ENCODE measurements around the gene CNOT11. TPM values are rescaled to one million over a fixed set of nuclear protein-coding genes. Genes with fewer than 3 reads are reported as not detected.
A peak's percentile ranks its signal among the peaks of the same experiment; 100 is the strongest.

CNOT11 gene
- total RNA-seq, 1 donor from 2014 or later, result 30.6 TPM

- peaks cover 10% of the 10 kb centered on the region for H3K36me3 ChIP-seq
- no peak for DNase-seq
- no peak overlapping the region for H3K4me3 ChIP-seq
- H3K27ac ChIP-seq, result no peak overlapping the region
- intact Hi-C loops (cut with DNase I), result no loop called here
- peaks cover 37% of the 10 kb centered on the region for H3K4me1 ChIP-seq
- H3K27me3 ChIP-seq, result no peaks in the 10 kb centered on the region
- H3K9me3 ChIP-seq, result no peaks in the 10 kb centered on the region
- TF ChIP-seq, protein P1, sequence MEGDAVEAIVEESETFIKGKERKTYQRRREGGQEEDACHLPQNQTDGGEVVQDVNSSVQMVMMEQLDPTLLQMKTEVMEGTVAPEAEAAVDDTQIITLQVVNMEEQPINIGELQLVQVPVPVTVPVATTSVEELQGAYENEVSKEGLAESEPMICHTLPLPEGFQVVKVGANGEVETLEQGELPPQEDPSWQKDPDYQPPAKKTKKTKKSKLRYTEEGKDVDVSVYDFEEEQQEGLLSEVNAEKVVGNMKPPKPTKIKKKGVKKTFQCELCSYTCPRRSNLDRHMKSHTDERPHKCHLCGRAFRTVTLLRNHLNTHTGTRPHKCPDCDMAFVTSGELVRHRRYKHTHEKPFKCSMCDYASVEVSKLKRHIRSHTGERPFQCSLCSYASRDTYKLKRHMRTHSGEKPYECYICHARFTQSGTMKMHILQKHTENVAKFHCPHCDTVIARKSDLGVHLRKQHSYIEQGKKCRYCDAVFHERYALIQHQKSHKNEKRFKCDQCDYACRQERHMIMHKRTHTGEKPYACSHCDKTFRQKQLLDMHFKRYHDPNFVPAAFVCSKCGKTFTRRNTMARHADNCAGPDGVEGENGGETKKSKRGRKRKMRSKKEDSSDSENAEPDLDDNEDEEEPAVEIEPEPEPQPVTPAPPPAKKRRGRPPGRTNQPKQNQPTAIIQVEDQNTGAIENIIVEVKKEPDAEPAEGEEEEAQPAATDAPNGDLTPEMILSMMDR (IDR thresholded peaks at IDR 0.05), result no peak
- ATAC-seq, result no peak
Observed at GRCh38 chr2:101303688-101304087, 51.0 kb downstream of the CNOT11 start.

DNA sequence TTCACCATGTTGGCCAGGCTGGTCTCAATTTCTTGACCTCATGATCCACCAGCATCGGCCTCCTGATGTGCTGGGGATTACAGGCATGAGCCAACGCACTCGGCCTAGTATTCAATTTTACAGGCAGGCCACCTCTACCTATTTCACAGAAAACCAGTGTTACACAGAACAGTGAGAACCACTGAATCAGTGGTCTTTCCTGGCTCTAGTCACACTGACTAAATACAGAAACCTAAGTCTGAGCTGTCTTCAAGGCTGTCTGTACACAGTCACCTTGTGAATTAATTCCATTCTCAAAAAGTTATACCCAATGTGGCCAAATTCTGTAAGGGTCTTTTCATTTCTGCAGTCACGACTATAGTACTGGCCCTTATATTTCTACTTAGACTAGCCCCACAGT lies 52.3 kb downstream of the CNOT11 start:
- H3K9me3 ChIP-seq, result no peaks in the 10 kb centered on the region
- ATAC-seq (no peak), DNase-seq (no peak)
- peaks cover 10% of the 10 kb centered on the region for H3K36me3 ChIP-seq
- H3K4me1 ChIP-seq, result peaks cover 25% of the 10 kb centered on the region
- TF ChIP-seq, protein P1 (IDR thresholded peaks at IDR 0.05), result no peak
- H3K27me3 ChIP-seq, result no peaks in the 10 kb centered on the region
- intact Hi-C loops (cut with DNase I), result no loop called here
- peak overlapping the region; percentile 95 for H3K4me3 ChIP-seq
- no peak overlapping the region for H3K27ac ChIP-seq

- H3K9me3 ChIP-seq, result no peaks in the 10 kb centered on the region
- TF ChIP-seq, protein P1 (IDR thresholded peaks at IDR 0.05), result no peak
- intact Hi-C loops (cut with DNase I), result no loop called here
- no peak for DNase-seq
- H3K4me1 ChIP-seq, result peaks cover 24% of the 10 kb centered on the region
- no peak for ATAC-seq
- peak overlapping the region; percentile 95 for H3K27ac ChIP-seq
- peak overlapping the region; percentile 95 for H3K4me3 ChIP-seq
- no peaks in the 10 kb centered on the region for H3K27me3 ChIP-seq
- H3K36me3 ChIP-seq, result peaks cover 10% of the 10 kb centered on the region
Observed at GRCh38 chr2:101305492-101306078, 52.9 kb downstream of the CNOT11 start.

GRCh38 chr2:101306410-101306809 lies 53.7 kb downstream of the CNOT11 start:
- TF ChIP-seq, protein P1 (IDR thresholded peaks at IDR 0.05), result no peak
- no peak for ATAC-seq
- H3K27ac ChIP-seq, result peak overlapping the region; percentile 95
- intact Hi-C loops (cut with DNase I), result no loop called here
- peaks cover 10% of the 10 kb centered on the region for H3K36me3 ChIP-seq
- H3K4me1 ChIP-seq, result peaks cover 25% of the 10 kb centered on the region
- peak overlapping the region; percentile 95 for H3K4me3 ChIP-seq
- no peaks in the 10 kb centered on the region for H3K27me3 ChIP-seq
- no peak for DNase-seq
- H3K9me3 ChIP-seq, result no peaks in the 10 kb centered on the region

GRCh38 chr2:101307503-101307902 lies 54.8 kb downstream of the CNOT11 start:
- intact Hi-C loops (cut with DNase I), result no loop called here
- Histone ChIP-seq H3K4me3 (peak overlapping the region; percentile 95), H3K27me3 (no peaks in the 10 kb centered on the region), H3K27ac (peak overlapping the region; percentile 95), H3K4me1 (peaks cover 21% of the 10 kb centered on the region), H3K9me3 (no peaks in the 10 kb centered on the region), H3K36me3 (peaks cover 2% of the 10 kb centered on the region)
- ATAC-seq, result no peak
- DNase-seq, result no peak
- TF ChIP-seq, protein P1 (IDR thresholded peaks at IDR 0.05), result no peak

Data from upper lobe of right lung (tissue), 1 donor.